DMS153 treated with DMSO at 0.1 percent for 48 hours (cell line): ENCODE measurements around the gene BTNL2.
"Not testable (repeated sequence)": the region's sequence is repeated elsewhere in the genome, so short reads cannot be mapped to it uniquely, and the experiment has no call there.

Experiments used
- DNase-seq: peaks from one replicate; lab custom pipeline; 2025; ENCODE audit not compliant: unreplicated experiment; lab: John Stamatoyannopoulos, UW

Gene BTNL2

DNA sequence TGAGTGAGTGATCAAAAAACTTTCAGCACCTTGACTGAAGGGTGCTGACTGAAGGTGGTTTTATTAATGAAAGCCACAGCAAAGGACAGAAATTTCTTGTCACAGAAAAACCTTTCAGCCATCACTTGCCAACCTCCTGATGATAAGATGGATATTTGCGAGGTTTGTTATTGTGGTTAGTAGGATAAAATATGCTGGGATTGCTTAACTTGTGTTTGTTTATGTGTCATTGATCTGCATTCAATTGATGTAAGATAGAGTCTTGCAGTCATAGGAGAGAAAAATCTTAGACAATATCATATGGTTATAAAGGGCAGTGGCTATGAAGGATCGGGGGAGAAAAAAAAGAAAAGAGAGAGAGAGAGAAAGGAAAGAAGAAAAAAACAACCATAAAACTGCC lies 36.5 kb downstream of the BTNL2 start:
- no peak for DNase-seq

DNA sequence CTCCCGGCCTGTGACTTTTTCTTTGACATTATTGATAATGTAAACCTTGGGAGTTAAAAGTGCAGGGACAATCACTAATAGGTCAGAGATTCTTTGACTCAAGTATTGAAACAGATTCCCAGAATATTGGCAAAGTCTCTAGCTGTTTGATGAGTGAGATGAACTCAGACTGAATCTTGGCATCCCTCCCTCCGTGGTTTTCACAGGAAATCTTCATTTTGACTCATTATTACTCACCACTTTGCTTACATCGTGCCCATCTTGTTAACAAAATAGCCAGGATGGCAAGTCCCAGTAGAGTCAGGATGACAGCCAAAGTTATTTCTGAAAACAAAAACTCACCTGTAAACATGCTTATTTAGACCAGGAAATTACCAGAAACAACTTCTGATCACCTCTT lies 37.3 kb downstream of the BTNL2 start:
- DNase-seq: no peak

DNA sequence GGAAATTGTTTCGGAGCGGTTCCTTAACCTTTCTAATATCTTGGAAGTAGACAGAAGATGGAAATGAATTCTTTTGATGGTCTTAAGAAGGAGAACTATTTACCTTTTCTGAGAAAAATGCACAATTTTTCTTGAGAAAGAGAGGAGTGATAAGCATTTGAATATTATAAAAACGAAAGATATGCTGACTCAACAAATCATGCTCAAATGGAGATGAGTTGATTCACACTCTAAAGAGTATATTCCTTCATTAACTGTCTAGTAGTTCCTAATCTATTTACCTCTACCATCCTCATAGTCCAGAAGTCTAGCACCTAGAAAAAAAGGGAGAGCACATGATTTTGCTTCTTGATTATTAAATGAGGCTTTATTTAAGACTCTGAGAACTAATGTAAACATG lies 39.3 kb downstream of the BTNL2 start:
- DNase-seq: no peak

DNA sequence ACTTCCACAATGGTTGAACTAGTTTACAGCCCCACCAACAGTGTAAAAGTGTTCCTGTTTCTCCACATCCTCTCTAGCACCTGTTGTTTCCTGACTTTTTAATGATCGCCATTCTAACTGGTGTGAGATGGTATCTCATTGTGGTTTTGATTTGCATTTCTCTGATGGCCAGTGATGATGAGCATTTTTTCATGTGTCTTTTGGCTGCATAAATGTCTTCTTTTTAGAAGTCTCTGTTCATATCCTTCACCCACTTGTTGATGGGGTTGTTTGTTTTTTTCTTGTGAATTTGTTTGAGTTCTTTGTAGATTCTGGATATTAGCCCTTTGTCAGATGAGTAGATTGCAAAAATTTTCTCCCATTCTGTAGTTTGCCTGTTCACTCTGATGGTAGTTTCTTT lies 47.8 kb downstream of the BTNL2 start:
- not testable (repeated sequence) for DNase-seq

DNA sequence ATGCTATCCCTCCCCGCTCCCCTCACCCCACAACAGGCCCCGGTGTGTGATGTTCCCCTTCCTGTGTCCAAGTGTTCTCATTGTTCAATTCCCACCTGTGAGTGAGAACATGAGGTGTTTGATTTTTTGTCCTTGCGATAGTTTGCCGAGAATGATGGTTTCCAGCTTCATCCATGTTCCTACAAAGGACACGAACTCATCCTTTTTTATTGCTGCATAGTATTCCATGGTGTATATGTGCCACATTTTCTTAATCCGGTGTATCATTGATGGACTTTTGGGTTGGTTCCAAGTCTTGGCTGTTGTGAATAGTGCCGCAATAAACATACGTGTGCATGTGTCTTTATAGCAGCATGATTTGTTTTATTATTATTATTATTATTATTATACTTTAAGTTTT lies 48.4 kb downstream of the BTNL2 start:
- not testable (repeated sequence) for DNase-seq

DNA sequence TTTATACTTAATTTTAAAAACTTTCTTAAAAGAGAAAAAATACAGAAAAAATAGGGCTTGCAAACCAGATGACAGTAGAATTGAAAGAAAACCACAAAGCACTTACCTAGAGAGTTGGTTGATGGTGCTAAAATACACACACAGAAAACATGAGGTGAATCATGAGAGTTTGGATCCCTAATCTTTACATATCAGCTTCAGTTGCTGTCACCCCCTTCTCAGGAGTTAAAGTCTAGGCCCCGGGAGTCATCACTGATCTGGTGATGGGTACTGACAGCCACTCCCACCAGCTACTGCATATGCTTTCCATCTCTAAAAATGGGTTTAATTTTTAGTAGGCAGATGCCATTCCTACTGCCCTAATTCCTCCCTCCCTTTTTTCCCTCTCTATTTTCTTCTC lies 52.0 kb downstream of the BTNL2 start:
- DNase-seq: no peak

DNA sequence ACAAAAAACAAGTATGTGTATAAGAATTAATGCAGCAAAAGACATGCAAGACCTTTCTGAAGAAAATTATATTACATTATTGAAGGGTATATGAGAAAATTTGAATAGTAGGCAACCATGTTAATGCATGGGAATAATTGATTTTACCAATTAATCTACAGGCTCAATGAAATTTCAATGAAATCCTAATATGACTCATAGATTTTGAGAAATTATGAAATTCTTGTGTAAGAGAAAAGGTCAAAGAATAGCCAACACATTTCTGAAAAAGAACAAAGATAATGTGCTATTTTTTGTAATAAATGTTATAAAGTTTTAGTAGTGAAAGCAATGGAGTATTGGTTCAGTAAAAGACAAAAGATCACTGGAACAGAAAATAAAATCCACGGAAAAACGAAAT lies 53.6 kb downstream of the BTNL2 start:
- no peak for DNase-seq
